ENCODE results near the gene WT1. TPM values are rescaled to one million over a fixed set of nuclear protein-coding genes. Genes with fewer than 3 reads are reported as not detected.

The WT1 gene
- total and polyA plus RNA-seq, 2 of the 8 experiments (the other 6 are each of a cell fraction or from before 2014, with no cell fraction given), result 0.05 to 0.17 TPM

DNA sequence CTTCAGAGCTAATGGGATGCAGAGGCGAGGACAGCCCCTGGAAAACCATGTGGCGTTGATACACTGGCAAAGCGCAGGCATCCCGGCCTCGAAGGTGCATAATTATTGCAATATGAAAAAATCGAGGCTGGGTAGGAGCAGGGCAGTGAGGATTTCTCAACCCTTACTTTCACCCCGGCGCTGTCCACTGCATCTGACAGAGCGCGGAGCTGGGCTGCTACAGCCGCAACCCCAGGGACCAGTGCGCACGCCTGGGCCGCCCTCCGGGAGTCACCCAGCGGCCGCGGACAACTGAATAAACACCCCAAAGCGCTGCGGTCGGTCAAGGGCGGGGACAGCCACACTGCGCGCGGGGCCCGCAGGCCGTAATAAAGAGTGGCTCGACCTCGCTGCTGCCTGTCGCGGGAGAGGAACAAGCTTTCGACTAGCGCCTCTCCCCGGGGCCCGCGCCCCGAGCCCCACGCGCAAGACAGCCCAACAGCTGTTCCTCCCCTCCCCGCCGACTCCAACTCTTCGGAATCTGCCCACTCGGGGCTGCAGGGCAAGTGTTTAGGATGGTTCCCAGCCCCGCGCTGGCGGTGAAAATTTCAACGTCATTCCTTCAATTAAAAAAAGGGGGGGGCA lies 3.6 kb upstream of the WT1 start:
- peaks cover 6% of the 10 kb centered on the region; the same call in 1 of the 2 replicates for H3K23me2 ChIP-seq (ENCODE audit: low read depth, low read length)
- H2BK5ac ChIP-seq (ENCODE audit: low read depth, low read length), result no peak overlapping the region
- no peak overlapping the region for H3K23ac ChIP-seq (ENCODE audit: insufficient read length)
- H2BK15ac ChIP-seq (ENCODE audit: low read length), result no peak overlapping the region
- no peak overlapping the region for H2BK120ac ChIP-seq (replicated peaks; ENCODE audit: low read depth, low read length)
- H3K4me3 ChIP-seq (ENCODE audit: extremely low read depth in 1 of 4, insufficient read depth in 2 of 4, low read depth in 3 of 4, low read length in 4 of 4), result peak overlapping the region in 1 of 4 experiments; percentile 39; a peak in 2 of 8 replicates
- H3K4ac ChIP-seq (replicated peaks; ENCODE audit: insufficient read length, low read depth, low read length), result no peak overlapping the region
- H3K14ac ChIP-seq (ENCODE audit: insufficient read length), result no peak overlapping the region
- no peaks in the 10 kb centered on the region for H3K9me3 ChIP-seq (ENCODE audit: insufficient read depth in 2 of 2, low read depth in 1 of 2, low read length in 1 of 2)
- H3K9ac ChIP-seq (replicated peaks in 1 of 4; ENCODE audit: extremely low read depth in 1 of 4, low read depth in 3 of 4, low read length in 3 of 4), result no peak overlapping the region
- no peak overlapping the region for H2AK5ac ChIP-seq (ENCODE audit: low read depth, low read length)
- no peak overlapping the region for H4K8ac ChIP-seq (ENCODE audit: extremely low read depth, insufficient read depth, low read length)
- no peak overlapping the region for H2AFZ ChIP-seq (ENCODE audit: low read length)
- H3K79me2 ChIP-seq (ENCODE audit: control insufficient read depth in 1 of 2, insufficient read depth in 2 of 2, low read length in 2 of 2), result no peaks in the 10 kb centered on the region
- no peak overlapping the region for H2BK20ac ChIP-seq (ENCODE audit: low read length)
- peak in 1 of 2 experiments; percentile 60 for DNase-seq (ENCODE audit: low read depth in 1 of 2, low spot score in 2 of 2)
- no peak overlapping the region for H3K27ac ChIP-seq (ENCODE audit: low read depth, low read length)
- WGBS, 2 experiments (ENCODE audit: extremely low coverage in 1 of 2, insufficient coverage in 1 of 2, insufficient read length in 1 of 2, insufficient replicate concordance in 2 of 2, low coverage in 1 of 2, low lambda C conversion rate in 2 of 2, missing lambda C conversion rate in 1 of 2), result 3% methylated on average over 38 of the region's 47 CpGs; no CpG with 5 or more reads in 1 of the 2 experiments
- H4K5ac ChIP-seq (ENCODE audit: insufficient read length, low read depth, low read length), result no peak overlapping the region
- H4K20me1 ChIP-seq (replicated peaks in 1 of 2; ENCODE audit: control insufficient read depth in 1 of 2, insufficient read depth in 2 of 2, low read length in 2 of 2), result peaks cover 9 to 10% of the 10 kb centered on the region in 2 experiments
- CTCF ChIA-PET (ENCODE audit: partially characterized antibody), result interaction anchor here (0.6 to 3.4 kb wide), 10 partner anchors 9 to 105 kb away, joined by 3 to 20 read pairs (median 4); no protein-coding TSS in a partner anchor
- no peak overlapping the region for H3K56ac ChIP-seq (replicated peaks; ENCODE audit: insufficient read length, low read depth, low read length)
- POLR2A ChIA-PET (ENCODE audit: partially characterized antibody), result interaction anchor here (1.9 to 2.0 kb wide), 2 partner anchors 10 to 144 kb away, joined by 5 to 17 read pairs; partner anchors contain the start of gene EIF3M
- no peak for FAIRE-seq
- H3K36me3 ChIP-seq (ENCODE audit: control insufficient read depth in 2 of 4, insufficient read depth in 4 of 4, low read length in 3 of 4), result peaks cover 0 to 6% (median 0%) of the 10 kb centered on the region in 4 experiments; a peak in 1 of 8 replicates
- H3K18ac ChIP-seq (ENCODE audit: extremely low read depth, low read length), result no peak overlapping the region
- H3K4me1 ChIP-seq (replicated peaks in 1 of 4; ENCODE audit: control insufficient read depth in 3 of 4, insufficient read depth in 4 of 4, low read length in 3 of 4), result peaks cover 2 to 26% (median 14%) of the 10 kb centered on the region in 4 experiments
- H2BK12ac ChIP-seq (ENCODE audit: low read depth, low read length), result no peak overlapping the region
- H4K91ac ChIP-seq (replicated peaks; ENCODE audit: insufficient read length, low read length), result no peak overlapping the region
- H3K79me1 ChIP-seq (ENCODE audit: low read depth, low read length), result no peaks in the 10 kb centered on the region
- peaks cover 79 to 92% (median 86%) of the 10 kb centered on the region in 4 experiments for H3K27me3 ChIP-seq (replicated peaks in 1 of 4; ENCODE audit: control insufficient read depth in 3 of 4, extremely low read depth in 1 of 4, insufficient read depth in 3 of 4, low read length in 3 of 4)
- peak overlapping the region; percentile 81 to 86; a peak in 3 of 4 replicates for H3K4me2 ChIP-seq (ENCODE audit: insufficient read depth in 1 of 2, low read depth in 2 of 2, low read length in 2 of 2)
- no peak for TF ChIP-seq JUN (IDR thresholded peaks at IDR 0.05; ENCODE audit: low read depth, low read length)
- TF ChIP-seq SIRT6 (IDR thresholded peaks at IDR 0.05; ENCODE audit: low read length), result no peak
- peak; percentile 90 for TF ChIP-seq RNF2 (IDR thresholded peaks at IDR 0.05; ENCODE audit: borderline replicate concordance, low read depth, low read length, missing control alignments, poor library complexity, severe bottlenecking)
- TF ChIP-seq KDM1A (IDR thresholded peaks at IDR 0.05; ENCODE audit: borderline replicate concordance, low read length), result no peak
- no peak for TF ChIP-seq CHD2 (IDR thresholded peaks at IDR 0.05; ENCODE audit: low read length)
- no peak for TF ChIP-seq SRF (IDR thresholded peaks at IDR 0.05; ENCODE audit: low read depth, low read length)
- TF ChIP-seq CREB1 (IDR thresholded peaks at IDR 0.05), result no peak
- no peak for TF ChIP-seq MAFK (IDR thresholded peaks at IDR 0.05; ENCODE audit: low read depth, low read length)
- TF ChIP-seq SUZ12 (IDR thresholded peaks at IDR 0.05; ENCODE audit: low read length), result peak; percentile 97
- TF ChIP-seq SP4 (IDR thresholded peaks at IDR 0.05; ENCODE audit: low read length), result no peak

Data from H1 (cell line).